RPMI8226 (cell line): Measurements from ENCODE around the gene COL24A1.
"Not testable (repeated sequence)": the region's sequence is repeated elsewhere in the genome, so short reads cannot be mapped to it uniquely, and the experiment has no call there.

Experiments
- DNase-seq: peaks from one replicate; pipeline ENCODE4 v3.0.0-alpha.2; 2015

COL24A1 gene

GRCh38 chr1:85762804-85763203 is 393.8 kb downstream of the COL24A1 start:
- DNase-seq = no peak

GRCh38 chr1:85756864-85757263 is 399.7 kb downstream of the COL24A1 start:
- DNase-seq = no peak

GRCh38 chr1:85748120-85748519 is 408.5 kb downstream of the COL24A1 start:
- DNase-seq = no peak

GRCh38 chr1:85746777-85747176 is 409.8 kb downstream of the COL24A1 start:
- DNase-seq = no peak

- no peak for DNase-seq
These were observed 412.8 kb downstream of the COL24A1 start for GRCh38 chr1:85743814-85744213.

- DNase-seq = no peak
These were observed 421.6 kb downstream of the COL24A1 start for GRCh38 chr1:85734931-85735330.

- DNase-seq = no peak
These were observed 437.8 kb downstream of the COL24A1 start for GRCh38 chr1:85718678-85719340.

- DNase-seq = not testable (repeated sequence)
These were observed 442.0 kb downstream of the COL24A1 start for GRCh38 chr1:85714418-85715114.

GRCh38 chr1:85708829-85709227 is 447.7 kb downstream of the COL24A1 start:
- DNase-seq = no peak

- peak; percentile 92 for DNase-seq
These were observed 448.4 kb downstream of the COL24A1 start, which contains the start of gene ZNHIT6 for GRCh38 chr1:85707990-85708828. ZNHIT6 (minus strand) TSS chr1:85708433; CDS start chr1:85708284, 149 bp downstream.

- no peak for DNase-seq
These were observed 449.1 kb downstream of the COL24A1 start for GRCh38 chr1:85707267-85707989.

- no peak for DNase-seq
These were observed 450.6 kb downstream of the COL24A1 start for GRCh38 chr1:85705940-85706339.

GRCh38 chr1:85700422-85700821 is 456.1 kb downstream of the COL24A1 start:
- no peak for DNase-seq

GRCh38 chr1:85697895-85698294 is 458.7 kb downstream of the COL24A1 start:
- DNase-seq = no peak

GRCh38 chr1:85692730-85693314 is 463.8 kb downstream of the COL24A1 start:
- DNase-seq = no peak

GRCh38 chr1:85689775-85690404 is 466.7 kb downstream of the COL24A1 start:
- DNase-seq = no peak

- DNase-seq = no peak
These were observed 473.1 kb downstream of the COL24A1 start for GRCh38 chr1:85683292-85684025.

- DNase-seq = no peak
These were observed 475.5 kb downstream of the COL24A1 start for GRCh38 chr1:85681087-85681486.
